Stimulated activated CD4-positive, alpha-beta T cell treated with anti-CD3 and anti-CD28 coated beads, Interleukin-1b, Interleukin-23, amount 100 ng/mL, for 1 hour (primary cell): ENCODE data around the gene TMEM184A.
"Not testable (repeated sequence)": the region's sequence is repeated elsewhere in the genome, so short reads cannot be mapped to it uniquely, and the experiment has no call there.

Experiments used
- DNase-seq, 2 donors: peaks; one replicate each; pipeline ENCODE4 v3.0.0-alpha.2; 2020; ENCODE audit warnings: low read depth in 2 of 2

TMEM184A gene

DNA sequence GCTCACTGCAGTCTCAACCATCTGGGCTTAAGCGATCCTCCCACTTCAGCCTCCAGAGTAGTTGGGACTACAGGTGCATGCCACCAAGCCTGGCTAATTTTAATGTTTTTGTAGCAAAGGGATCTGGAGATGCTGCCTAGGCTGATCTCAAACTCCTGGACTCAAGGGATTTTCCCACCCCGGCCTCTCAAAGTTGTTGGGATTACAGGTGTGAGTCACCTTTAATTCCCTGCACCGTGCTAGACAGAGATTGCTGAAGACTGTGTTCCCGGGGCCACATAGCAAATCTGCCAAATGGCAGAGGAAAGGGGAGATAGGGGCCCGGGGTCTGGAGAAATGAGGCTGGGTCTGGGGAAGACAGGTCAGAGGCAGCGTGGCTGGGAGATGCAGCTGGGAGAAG is 34.5 kb upstream of the TMEM184A start:
- no peak for DNase-seq

DNA sequence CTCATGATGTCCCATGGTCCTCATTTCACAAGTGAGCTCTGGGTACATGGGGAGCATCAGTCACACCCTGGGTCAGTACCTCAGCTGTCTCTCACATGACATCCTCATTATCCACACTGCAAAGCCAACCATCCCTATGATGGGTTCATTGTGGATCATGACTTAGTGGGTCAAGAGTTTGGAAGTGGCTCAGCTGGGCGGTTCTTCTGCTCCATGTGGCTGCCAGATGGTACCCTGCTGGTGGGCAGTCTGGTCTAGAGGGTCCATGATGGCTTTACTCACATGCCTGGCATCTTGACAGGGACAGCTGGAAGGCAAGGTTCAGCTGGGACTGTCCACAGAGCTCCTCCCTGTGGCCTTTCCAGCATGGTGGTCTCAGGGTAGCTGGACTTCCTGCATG is 33.0 kb upstream of the TMEM184A start:
- no peak for DNase-seq

DNA sequence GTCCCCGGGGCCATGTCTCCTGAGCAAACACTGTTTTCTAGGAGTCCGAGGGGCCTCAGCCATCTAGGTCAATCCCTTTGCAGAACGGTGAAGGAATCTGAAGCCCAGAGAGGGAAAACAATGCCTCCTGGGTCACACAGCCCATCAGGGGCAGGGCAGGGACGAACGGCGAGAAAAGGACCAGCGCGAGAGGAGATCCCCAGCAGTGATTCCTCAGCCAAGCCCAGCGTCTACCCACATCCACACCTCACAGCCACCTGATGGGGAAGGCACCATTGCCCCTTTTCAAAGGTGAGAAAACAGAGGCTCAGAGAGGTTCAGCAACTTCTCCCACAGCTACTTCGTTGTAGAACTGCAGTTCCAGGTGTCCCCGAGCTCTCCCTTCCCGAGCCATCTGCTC is 31.7 kb upstream of the TMEM184A start:
- DNase-seq, result no peak

DNA sequence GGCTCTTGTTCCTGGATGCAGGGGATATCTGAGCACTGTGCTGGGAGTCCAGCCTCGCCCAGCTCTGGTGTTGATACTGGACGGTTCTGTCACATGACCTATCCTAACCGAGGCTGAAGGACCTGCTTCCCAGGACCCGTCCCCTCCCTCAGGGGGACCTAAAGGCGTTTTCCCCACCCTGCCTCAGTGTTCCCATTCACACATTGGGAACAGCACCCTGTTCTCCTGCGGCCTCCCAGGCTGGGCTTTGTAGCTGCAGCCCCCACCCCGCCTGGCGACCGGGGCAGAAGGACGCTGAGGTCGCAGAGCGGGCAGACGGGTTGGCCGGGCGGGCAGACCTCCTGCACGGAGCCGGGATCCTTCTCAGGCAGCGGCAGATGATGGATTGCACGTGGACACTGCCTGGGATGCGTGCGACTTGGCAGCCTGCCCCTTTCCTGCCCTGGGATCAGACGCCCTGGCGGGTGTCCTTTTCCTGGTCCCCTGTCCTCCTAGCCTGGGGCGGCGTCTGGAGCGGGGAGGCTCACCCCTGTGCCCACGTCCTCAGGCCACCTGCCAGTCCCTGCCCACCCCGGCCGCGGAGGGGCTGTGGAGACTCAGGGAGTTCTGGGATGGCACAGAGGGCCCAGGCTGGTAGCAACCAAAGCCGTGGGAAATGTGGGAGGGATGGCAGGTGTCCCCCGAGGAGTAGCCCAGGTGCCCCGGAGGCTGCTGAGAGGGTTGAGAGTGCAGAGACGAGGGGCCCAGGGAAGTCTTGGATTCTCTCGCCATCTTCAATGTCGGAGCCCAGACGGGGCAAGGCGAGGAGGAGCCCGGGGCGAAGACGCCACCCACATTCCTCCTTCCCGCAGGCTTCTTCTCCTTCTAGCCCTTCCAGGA is 31.1 kb upstream of the TMEM184A start:
- no peak for DNase-seq

DNA sequence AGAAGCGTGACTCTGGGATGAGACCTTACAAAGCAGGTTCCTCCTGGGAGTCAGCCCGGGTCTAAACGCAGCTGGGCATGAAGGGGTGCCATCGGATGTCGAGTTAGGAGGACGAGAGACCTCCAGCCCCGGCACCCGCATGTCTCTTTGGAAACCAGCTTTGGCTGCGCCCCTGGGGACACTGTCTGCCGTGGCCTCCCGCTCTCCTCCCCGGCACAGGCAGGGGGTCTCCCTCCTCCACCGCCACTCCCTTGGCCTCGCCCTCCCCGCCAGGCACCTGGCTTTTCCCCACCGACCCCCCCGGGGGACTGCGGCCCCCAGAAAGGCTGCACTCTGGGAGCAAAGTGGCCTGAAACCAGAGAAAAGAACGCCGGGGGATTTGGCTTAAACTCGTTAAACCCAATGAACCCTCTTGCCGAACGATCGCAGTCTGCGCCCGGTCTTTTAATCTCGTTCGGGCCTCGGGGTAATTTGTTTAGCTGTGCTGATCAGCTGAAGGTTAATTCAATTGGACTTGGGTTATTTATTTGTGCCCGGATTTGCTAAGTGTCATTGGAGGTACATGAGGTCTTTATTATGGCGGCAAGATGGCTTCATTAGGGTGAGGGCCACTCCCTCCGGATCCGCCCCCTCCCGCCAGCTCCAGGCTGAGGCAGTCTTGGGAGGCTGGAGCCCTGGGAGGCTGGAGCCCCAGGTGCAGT is 30.3 kb upstream of the TMEM184A start:
- no peak for DNase-seq

DNA sequence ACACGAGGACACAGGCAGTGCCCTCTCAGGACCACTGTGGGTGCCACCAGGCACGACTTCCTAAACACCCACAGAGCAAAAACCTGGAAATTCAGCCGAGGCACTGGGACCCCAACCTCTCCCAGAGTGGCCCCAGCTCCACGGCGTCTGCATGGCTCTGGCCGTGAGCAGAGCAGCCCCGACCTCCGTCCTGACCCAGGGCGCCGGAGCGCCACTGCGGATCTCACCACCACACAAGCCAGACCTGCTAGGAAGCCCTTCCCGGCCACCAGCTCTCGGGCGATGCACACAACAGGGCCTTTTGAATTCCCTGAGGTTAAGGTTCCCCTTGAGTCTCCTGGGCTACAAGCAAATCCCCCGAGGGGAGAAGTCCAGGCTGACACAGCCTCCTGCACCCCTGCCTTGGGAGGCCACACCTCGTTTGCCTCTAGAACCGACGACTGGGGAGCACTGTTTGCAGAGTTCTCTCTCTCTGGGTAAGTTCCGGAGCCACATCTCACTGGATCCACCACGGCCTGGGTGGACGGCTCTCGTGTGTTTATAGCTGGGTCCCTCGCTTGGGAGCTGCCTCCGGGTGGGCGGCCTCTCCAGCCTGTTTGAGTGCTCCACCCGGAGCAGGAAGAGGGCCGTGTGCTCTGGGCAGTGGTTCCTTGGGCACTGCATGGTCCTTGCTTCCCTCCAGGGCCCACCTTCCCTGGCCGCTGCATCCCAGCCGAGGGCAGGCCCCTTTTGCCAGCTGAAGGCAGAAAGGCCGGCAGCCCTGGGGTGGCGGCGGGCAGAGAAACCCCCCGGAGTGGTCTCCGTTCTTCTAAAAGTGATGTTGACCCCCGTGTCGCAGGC is 29.4 kb upstream of the TMEM184A start:
- DNase-seq, result no peak

DNA sequence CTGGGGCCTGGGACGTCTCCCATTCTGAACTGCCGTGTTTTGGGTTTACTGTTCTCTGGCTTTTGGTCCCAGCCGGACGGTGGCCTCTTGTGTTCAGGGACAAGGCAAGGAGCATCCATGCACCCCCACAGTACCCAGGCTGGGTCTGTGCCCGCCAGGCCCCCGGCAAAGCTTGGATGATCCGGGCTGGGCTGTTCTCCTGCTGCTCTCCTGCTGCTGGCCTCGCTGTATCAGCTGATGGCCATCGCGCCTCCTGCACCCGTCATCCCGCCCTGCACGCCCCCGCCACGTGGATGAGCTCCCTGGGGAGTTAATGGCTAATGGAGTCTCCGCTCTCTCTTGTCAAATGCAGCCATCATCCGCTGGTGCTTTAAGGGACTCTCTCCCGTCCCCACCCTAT is 28.7 kb upstream of the TMEM184A start:
- DNase-seq, result no peak

DNA sequence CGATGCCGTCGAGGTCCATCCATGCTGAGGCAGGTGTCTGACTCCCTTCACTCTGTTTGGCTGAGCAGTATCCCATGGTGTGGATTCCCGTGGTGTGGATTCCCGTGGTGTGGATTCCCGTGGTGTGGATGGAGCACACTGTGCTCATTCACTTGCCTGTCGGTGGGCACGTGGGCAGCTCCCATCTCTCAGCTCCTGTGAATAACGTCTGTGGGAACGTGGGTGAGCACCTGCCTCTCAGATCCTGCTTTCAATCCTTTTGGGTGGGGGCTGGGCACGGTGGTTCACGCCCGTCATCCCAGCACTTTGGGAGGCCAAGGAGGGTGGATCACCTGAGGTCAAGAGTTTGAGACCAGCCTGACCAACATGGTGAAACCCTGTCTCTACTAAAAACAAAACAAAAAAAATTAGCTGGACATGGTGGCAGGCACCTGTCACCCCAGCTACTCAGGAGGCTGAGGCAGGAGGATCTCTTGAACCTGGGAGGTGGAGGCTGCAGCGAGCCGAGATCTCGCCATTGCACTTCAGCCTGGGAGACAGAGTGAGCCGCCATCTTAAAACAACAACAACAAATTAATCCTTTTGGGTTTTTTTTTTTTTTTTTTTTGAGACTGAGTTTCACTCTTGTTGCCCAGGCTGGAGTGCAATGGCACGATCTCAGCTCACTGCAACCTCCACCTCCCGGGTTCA is 27.4 kb upstream of the TMEM184A start:
- not testable (repeated sequence) for DNase-seq

DNA sequence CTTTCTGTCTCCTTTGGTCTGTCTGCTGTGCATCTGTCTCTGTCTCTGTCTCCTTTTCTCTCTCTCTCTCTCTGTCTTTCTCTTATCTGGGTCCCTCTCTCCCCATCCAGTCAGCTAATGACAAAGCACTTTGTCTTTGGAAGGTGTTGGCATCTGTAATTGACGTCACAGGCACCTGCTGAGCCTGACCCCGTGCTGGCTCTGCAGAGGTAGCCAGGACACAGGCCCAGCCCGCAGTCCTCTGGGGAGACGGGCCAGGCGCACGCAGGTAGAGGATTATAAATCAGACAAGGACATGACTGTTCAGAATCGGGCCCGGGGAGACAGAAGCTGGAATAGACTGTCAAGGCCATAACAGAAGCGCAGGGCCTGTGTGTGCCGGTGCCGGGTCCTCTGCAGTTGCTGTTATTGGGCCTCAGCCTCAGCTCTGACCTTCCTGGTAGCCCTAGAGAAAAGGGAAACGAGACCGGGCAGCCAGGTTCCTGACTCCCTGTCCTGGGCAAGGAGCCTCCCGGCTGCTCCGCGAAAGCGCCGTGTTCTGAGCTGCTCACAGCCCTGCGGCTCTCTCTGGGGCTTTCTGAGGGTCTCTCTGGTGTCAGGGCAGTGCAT is 24.5 kb upstream of the TMEM184A start:
- DNase-seq, result no peak

DNA sequence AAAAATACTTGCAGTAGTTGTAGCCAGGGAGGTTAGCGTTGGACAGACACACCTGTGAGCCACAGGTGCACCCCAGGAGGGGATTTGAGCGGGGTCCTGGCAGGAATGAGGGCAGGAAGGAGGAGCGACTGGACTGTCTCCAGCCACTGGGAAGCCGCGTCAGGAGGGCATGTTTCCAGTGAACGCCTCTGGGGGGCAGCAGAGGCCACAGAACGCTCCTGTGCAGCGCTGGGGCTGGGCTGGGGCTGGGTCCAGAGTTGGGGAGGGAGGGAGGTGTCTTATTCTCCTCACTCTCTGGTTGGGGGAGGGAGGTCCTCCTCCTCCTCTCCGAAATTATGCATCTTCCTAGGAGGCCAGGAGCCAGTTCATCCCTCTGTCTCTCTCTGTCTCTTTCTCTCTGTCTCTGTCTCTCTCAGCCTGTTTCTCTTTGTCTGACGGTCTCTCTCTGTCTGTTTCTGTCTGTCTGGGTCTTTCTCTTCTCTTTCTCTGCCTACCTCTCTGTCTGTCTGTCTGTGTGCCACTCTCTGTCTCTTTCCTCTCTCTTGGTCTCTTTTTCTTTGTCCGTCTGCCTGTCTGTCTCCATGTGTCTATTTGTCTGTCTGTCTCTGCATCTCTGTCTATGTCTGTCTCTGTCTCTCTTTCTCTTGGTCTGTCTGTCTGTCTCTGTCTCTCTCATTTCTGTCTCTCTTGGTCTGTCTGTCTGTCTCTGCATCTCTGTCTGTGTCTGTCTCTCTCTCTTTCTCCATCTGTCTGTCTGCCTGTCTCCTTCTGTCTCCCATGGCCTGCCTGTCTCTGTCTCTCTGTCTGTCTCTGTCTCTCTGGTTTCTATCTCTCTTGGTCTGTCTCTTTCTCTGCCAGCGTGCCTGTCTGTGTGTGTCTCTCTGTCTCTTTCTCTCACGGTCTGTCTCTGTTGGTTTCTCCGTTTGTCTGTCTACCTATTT is 23.7 kb upstream of the TMEM184A start:
- peak; percentile 37 to 54 for DNase-seq

DNA sequence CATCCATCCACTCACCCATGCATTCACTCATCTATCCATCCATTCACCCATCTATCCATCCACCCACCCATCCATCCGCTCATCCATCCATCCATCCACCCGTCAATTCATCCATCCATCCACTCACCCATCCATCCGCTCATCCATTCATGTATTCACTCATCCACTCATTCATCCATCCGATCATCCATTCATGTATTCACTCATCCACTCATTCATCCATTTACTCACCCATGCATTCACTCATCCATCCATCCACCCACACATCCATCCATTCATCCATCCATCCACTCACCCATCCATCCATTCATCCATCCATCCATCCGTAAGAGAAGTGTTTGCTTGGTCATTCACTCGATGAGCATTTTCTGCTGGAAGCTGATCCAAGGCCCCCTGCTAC is 22.5 kb upstream of the TMEM184A start:
- DNase-seq, result no peak

DNA sequence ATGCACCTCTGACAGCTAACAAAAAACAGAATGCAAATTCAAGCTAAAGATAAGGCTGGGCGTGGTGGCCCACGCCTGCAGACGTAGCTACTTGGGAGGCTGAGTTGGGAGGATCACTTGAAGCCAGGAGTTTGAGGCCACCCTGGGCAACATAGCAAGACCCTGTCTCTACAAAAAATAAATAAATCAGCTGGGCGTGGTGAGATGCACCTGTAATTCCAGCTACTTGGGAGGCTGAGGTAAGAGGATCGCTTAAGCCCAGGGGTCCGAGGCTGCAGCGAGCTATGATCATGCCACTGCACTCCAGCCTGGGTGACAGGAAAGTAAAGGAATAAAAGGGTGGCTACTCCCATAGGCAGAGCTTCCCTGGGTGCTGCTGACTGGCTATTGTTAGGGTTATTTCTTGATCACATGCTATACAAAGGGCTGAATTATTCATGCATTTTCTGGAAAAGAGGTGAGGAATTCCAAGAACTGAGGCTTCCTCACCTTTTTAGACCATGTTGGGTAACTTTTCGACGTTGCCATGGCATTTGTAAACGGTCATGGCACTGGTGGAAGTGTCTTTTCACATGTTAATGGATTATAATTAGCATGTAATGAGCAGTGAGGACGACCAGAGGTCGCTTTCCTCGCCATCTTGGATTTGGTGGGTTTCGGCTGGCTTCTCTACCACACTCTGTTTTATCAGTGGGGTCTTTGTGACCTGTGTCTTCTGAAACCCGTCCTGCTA is 20.7 kb upstream of the TMEM184A start:
- no peak for DNase-seq

DNA sequence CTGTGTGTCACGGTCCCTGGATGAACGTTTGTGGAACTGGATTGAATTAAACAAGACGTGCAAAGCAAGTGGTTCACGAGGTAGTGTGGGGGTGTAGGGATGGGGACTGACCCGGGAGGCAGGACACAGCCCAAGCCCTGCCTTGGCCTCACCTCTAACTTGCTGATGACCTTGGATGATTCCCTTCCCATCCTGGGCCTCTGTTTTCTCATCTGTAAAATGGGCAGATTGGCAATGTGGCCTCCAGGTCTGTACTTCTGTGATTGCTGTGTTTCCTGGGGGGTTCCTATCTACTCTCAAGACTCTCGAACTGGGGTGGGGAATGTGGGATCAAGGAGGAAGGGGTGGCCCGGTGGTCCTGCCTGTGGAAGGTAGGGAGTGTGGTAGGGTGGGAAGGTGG is 19.8 kb upstream of the TMEM184A start:
- no peak for DNase-seq

DNA sequence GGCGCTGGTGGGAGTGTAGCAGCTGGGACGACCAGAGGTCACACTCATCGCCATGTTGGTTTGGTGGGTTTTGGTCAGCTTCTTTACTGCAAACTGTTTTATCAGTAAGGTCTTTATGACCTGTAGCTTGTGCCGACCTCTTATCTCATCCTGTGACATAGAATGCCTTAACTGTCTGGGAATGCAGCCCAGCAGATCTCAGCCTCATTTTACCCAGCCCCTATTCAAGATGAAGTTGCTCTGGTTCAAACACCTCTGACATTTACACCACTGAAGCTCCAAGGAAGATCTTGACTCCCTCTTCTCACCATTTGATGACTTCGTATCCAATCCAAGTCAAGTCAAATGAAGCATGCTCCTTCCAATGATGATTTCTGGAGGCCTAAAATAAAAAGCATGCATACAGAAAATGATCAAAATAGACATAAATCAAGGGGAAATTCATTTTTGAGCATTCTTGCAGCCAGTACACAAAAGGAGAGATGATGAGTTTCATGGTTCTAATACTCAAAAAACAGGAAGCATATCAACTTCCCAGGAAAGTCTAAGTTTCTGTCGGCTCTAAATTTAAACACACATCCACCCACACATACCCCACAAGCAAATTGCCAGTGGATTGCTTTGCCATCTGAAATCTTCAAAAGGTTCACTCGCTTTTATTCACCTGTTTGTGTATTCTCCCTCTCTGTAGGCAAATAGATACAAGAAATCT is 16.3 kb upstream of the TMEM184A start:
- DNase-seq, result no peak

DNA sequence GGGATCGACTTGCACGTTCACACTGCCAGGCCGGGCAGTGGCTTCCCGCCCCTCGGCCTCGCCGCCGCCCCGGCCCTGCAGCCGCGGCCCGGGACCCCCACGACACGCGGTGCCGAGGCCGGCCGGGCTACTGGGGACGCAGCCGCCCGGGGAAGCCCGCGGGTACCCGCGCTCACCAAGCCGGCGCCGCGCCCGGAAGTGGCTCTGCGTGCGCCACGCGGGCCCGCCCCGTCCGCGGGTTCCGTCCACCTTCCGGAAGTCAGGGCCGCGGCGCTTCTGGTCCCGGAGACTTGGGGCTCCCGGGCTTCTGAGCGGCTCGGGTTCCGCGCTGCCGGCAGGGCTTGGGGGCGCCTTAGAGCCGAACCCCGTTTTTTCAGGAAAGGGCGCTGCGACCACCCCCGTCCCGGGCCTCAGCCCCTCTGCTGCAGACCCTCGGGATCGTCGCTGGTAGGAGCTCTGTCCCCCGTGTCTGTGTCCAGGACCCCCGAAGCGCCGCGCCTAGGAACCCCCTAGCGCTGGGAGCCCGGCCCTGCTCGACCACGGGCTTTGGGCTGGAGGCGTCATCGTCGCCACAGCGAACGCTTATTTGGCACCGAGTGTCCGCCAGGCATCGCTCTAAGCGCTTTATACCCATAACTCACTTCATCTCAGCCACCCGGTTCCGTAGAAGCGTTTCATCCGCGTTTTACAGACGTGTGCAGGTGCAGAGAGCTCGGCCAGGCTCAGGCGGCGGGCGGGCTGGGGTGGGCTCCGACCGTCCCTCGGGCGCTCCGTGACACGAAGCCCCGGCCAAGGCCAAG is 14.0 kb upstream of the TMEM184A start, which contains the start of gene PSMG3:
TSS of gene PSMG3 (minus strand) at position 200 of the 800 bp plus-strand sequence. CDS start 693 bp downstream, outside the sequence.
- peak; percentile 63 to 71 for DNase-seq

DNA sequence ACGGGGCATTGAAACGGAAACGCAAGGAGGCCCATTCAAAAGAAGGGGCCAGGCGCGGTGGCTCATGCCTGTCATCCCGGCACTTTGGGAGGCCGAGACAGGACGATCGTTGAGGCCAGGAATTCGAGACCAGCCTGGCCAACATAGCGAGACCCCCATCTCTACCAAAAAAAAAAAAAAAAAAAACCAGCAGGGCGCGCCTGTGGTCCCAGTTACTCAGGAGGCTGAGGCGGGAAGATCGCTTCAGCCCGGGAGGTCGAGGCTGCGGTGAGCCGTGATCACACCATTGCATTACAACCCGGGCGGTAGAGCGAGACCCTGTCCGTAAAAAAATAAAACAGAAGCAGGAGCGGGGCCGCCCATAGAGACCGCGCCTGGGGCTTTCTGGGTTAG is 13.4 kb upstream of the TMEM184A start:
- no peak for DNase-seq

DNA sequence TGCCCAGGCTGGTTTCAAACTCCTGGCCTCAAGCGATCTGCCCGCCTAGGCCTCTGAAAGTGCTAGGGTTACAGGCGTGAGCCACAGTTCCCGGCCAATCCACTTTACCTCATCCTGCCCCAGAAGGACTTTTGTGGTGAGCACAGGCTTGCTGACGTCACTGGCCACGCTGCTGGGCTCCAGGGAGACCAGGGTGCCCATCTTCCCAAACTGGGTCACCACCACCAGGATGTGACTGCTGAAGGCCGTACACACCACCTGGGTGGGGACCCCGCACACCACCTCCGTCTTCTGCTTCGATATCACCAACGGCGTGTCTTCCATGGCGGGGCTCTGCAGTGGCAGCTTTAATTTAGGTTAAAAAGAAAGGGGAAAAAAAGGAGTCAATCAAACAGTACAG is 13.0 kb upstream of the TMEM184A start:
- no peak for DNase-seq
